Tibial artery (tissue), 4 donors: ENCODE data around the gene GRK1.
"Not testable (repeated sequence)": the region's sequence is repeated elsewhere in the genome, so short reads cannot be mapped to it uniquely, and the experiment has no call there.

ENCODE experiments used
- DNase-seq, 2 donors: peaks; one replicate each; pipeline ENCODE4 v3.0.0-alpha.2; 2019
- H3K27ac ChIP-seq, 2 donors: fragments of 200-600 bp; sonication (generic) in 1 of 2; 1 replicate in 1 of 2; 2 replicates in 1 of 2; pipeline ENCODE4 v1.5.1; 2018 to 2019; ENCODE audit warnings: mild to moderate bottlenecking in 1 of 2
- H3K27me3 ChIP-seq, 2 donors: fragments of 200-600 bp; sonication (generic) in 1 of 2; one replicate each; pipeline versions ENCODE4 v1.5.1 to v1.6.0; 2016 to 2019
- H3K36me3 ChIP-seq, 3 donors: fragments of 200-600 bp; sonication (generic) in 2 of 3; one replicate each; pipeline ENCODE4 v1.5.1; 2016 to 2019; ENCODE audit warnings: mild to moderate bottlenecking in 2 of 3
- H3K4me1 ChIP-seq, 4 donors: fragments of 200-600 bp; sonication (generic) in 2 of 4; 1 replicate in 3 of 4; 2 replicates in 1 of 4; pipeline ENCODE4 v1.5.1; 2016 to 2019
- H3K4me3 ChIP-seq, 2 donors: fragments of 200-600 bp; sonication (generic) in 1 of 2; 1 replicate in 1 of 2; 2 replicates in 1 of 2; pipeline ENCODE4 v1.5.1; 2018 to 2019; ENCODE audit warnings: mild to moderate bottlenecking in 2 of 2
- H3K9me3 ChIP-seq, 3 donors: fragments of 200-600 bp; sonication (generic) in 1 of 3; one replicate each; pipeline ENCODE4 v1.5.1; 2016 to 2019
- intact Hi-C: fragments of 100-400 bp; cut with DNase I; formaldehyde crosslinking; loops from one replicate; pipeline ENCODE4 v1.15.0; 2023; ENCODE audit warnings: low total_unique reads
- TF ChIP-seq, protein P1 (sequence below), 2 experiments: fragments of 200-600 bp in 1 of 2; fragments of 450-650 bp in 1 of 2; IDR thresholded peaks; one replicate each; pipeline ENCODE4 v1.5.1; 2017 to 2019; ENCODE audit warnings: antibody characterized with exemption in 2 of 2, mild to moderate bottlenecking in 1 of 2, moderate library complexity in 1 of 2

GRK1 gene

DNA sequence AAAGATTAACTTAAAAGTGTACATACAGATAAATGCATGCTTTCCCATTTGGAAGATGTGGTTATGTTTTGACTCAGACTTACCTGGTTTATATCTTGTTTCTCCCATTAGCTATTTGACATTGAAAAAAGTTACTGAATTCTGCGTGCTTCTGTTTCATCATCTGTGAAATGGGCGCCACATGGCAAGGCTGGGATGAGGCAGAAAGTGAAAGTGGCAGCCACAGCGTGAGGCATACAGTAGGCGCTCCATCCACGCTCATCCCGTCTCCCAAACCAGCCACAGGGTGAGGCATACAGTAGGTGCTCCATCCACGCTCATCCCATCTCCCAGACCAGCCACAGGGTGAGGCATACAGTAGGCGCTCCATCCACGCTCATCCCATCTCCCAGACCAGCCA lies 78.0 kb downstream of the GRK1 start:
- intact Hi-C loops = no loop called here
- Histone ChIP-seq H3K4me3 (no peak overlapping the region), H3K27me3 (peaks cover 0 to 40% of the 10 kb centered on the region in 2 donors), H3K9me3 (no peaks in the 10 kb centered on the region), H3K36me3 (no peaks in the 10 kb centered on the region), H3K4me1 (peaks cover 0 to 3% (median 0%) of the 10 kb centered on the region in 4 donors), H3K27ac (no peak overlapping the region)
- no peak for DNase-seq
- TF ChIP-seq, protein P1, sequence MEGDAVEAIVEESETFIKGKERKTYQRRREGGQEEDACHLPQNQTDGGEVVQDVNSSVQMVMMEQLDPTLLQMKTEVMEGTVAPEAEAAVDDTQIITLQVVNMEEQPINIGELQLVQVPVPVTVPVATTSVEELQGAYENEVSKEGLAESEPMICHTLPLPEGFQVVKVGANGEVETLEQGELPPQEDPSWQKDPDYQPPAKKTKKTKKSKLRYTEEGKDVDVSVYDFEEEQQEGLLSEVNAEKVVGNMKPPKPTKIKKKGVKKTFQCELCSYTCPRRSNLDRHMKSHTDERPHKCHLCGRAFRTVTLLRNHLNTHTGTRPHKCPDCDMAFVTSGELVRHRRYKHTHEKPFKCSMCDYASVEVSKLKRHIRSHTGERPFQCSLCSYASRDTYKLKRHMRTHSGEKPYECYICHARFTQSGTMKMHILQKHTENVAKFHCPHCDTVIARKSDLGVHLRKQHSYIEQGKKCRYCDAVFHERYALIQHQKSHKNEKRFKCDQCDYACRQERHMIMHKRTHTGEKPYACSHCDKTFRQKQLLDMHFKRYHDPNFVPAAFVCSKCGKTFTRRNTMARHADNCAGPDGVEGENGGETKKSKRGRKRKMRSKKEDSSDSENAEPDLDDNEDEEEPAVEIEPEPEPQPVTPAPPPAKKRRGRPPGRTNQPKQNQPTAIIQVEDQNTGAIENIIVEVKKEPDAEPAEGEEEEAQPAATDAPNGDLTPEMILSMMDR (IDR thresholded peaks at IDR 0.05) = no peak

DNA sequence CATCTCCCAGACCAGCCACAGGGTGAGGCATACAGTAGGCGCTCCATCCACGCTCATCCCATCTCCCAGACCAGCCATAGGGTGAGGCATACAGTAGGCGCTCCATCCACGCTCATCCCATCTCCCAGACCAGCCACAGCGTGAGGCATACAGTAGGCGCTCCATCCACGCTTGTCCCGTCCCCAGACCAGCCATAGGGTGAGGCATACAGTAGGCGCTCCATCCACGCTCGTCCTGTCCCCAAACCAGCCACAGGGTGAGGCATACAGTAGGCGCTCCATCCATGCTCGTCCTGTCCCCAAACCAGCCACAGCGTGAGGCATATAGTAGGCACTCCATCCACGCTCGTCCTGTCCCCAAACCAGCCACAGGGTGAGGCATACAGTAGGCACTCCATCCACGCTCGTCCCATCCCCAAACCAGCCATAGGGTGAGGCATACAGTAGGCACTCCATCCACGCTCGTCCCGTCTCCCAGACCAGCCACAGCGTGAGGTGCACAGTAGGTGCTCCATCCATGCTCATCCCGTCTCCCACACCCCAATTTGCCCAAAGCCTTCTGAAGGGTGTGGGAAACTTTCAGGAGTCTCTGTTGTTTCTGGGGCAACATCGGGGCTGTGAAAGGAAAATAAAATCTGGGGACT lies 78.6 kb downstream of the GRK1 start:
- H3K27me3 ChIP-seq = peaks cover 0 to 36% of the 10 kb centered on the region in 2 donors
- intact Hi-C loops, H3K27ac ChIP-seq, H3K4me3 ChIP-seq, H3K9me3 ChIP-seq, H3K4me1 ChIP-seq, H3K36me3 ChIP-seq, DNase-seq: not testable (repeated sequence)

DNA sequence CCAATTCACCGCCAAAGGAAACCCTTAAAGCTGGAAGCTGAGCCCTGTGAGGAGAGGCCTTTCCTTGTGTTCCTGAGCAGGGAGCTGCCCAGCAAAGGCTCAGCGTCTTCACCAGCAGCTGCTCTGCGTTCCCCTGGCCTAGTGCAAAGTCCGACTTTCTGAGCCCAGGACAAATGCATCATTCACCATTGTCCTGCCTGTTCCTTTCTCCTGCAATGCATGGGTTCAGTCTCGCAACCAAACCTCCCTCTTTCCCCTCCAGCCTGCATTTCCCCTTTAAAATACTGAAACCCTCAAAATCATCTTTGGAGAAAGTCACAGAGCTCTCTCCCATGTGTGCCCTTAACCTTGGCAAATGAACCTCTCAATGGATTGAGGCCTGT lies 79.1 kb downstream of the GRK1 start:
- no peak for DNase-seq
- no peak overlapping the region for H3K4me3 ChIP-seq
- intact Hi-C loops = no loop called here
- no peaks in the 10 kb centered on the region for H3K9me3 ChIP-seq
- no peaks in the 10 kb centered on the region for H3K36me3 ChIP-seq
- TF ChIP-seq, protein P1 (IDR thresholded peaks at IDR 0.05) = no peak
- H3K27ac ChIP-seq = no peak overlapping the region
- peaks cover 0 to 3% (median 0%) of the 10 kb centered on the region in 4 donors for H3K4me1 ChIP-seq
- peaks cover 0 to 36% of the 10 kb centered on the region in 2 donors for H3K27me3 ChIP-seq

DNA sequence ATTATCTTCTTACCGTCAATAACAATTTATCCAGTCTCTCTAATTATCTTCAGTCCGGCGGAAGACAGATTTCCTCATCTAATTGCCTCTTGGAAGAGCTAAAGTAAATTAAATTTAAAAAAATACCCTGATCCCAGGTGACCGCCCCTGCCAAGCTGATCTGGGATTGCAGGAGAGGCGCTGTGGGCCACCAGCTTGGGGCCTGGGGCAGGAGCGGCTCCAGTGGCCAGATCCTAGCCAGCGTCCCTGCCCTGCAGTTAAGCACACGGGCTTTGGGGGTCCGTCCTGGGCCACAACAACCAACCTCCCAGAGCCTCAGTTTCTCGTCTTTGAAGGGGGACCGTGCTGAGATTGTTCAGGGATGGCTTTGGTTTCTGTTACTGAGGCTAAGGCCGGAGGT lies 79.7 kb downstream of the GRK1 start:
- Histone ChIP-seq H3K4me1 (peaks cover 0 to 3% (median 0%) of the 10 kb centered on the region in 4 donors), H3K27ac (no peak overlapping the region), H3K36me3 (no peaks in the 10 kb centered on the region), H3K27me3 (peaks cover 0 to 32% of the 10 kb centered on the region in 2 donors), H3K9me3 (no peaks in the 10 kb centered on the region), H3K4me3 (no peak overlapping the region)
- TF ChIP-seq, protein P1 (IDR thresholded peaks at IDR 0.05) = no peak
- intact Hi-C loops = no loop called here
- DNase-seq = no peak

DNA sequence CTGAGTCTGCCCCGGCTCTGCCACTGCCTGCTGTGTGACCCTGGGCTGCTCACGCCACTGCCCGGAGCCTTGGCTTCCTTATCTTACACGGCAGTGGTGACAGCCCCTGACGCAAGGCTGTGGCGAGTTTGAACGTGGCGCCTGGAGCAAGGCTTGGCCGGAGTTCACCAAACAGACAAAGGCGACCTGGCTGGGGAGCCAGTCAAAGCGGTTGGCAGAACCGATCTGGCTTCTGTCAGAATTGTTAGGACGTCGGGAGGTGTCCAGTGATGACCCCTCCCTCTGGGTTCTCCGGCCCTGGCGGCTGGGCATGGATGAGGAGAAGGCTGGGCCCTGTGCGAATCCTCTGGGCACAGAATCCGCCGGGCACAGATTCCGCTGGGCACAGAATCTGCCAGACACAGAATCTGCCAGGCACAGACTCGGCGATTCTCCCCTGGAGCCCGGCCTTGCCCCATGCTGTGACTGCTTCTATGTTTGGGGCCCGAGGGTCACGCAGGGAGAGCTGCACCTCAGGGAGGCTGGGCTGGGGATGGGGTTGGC lies 80.3 kb downstream of the GRK1 start:
- DNase-seq = no peak
- Histone ChIP-seq H3K4me3 (no peak overlapping the region), H3K36me3 (no peaks in the 10 kb centered on the region), H3K4me1 (no peaks in the 10 kb centered on the region), H3K27ac (no peak overlapping the region), H3K9me3 (no peaks in the 10 kb centered on the region), H3K27me3 (peaks cover 0 to 26% of the 10 kb centered on the region in 2 donors)
- TF ChIP-seq, protein P1 (IDR thresholded peaks at IDR 0.05) = no peak
- intact Hi-C loops = no loop called here

DNA sequence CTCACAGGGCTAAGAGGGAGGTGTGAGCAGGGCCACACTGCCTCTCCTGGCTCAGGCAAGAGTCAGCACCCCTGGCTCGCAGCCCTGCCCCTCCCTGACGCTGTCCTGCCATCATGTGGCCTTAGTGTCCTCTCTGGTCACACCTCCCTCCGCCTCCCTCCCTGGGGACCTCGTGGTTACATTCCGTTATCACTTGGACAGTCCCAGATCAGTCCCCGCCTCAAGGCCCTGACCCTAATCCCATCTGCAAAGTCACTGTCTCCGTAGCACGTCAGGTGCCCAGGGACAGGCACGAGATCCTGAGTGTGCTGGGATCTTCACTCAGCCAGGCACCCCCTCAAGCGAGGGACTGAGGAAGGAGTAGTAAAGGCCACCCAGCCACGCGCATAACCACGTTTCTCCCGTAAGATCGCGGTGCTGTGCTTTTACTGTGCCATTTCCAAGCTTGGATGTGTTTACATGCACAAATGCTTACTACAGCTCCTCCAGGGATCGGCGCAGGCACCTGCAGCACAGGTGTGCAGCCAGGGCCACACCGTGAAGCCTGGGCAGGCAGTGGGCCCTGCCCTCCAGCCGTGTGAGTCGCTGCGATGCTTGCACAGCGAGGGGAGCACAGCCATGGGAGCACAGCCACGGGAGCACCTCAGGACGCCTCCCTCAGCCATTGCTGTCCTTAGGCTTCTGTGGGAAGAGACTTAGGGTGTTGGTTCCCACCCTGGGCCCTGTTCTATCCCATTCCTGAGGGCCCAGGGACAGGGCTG lies 81.3 kb downstream of the GRK1 start:
- no peaks in the 10 kb centered on the region for H3K9me3 ChIP-seq
- H3K36me3 ChIP-seq = no peaks in the 10 kb centered on the region
- no peak overlapping the region for H3K4me3 ChIP-seq
- H3K27ac ChIP-seq = no peak overlapping the region
- H3K27me3 ChIP-seq = peaks cover 0 to 16% of the 10 kb centered on the region in 2 donors
- DNase-seq = no peak
- TF ChIP-seq, protein P1 (IDR thresholded peaks at IDR 0.05) = no peak
- H3K4me1 ChIP-seq = no peaks in the 10 kb centered on the region
- intact Hi-C loops = no loop called here
